ENCODE results near the gene MRPL14. TPM values are rescaled to one million over a fixed set of nuclear protein-coding genes. Genes with fewer than 3 reads are reported as not detected.
A peak's percentile ranks its signal among the peaks of the same experiment; 100 is the strongest.

Gene MRPL14
- total RNA-seq, 4 donors from 2014 or later = 41.7 to 60.3 (median 53.6) TPM

DNA sequence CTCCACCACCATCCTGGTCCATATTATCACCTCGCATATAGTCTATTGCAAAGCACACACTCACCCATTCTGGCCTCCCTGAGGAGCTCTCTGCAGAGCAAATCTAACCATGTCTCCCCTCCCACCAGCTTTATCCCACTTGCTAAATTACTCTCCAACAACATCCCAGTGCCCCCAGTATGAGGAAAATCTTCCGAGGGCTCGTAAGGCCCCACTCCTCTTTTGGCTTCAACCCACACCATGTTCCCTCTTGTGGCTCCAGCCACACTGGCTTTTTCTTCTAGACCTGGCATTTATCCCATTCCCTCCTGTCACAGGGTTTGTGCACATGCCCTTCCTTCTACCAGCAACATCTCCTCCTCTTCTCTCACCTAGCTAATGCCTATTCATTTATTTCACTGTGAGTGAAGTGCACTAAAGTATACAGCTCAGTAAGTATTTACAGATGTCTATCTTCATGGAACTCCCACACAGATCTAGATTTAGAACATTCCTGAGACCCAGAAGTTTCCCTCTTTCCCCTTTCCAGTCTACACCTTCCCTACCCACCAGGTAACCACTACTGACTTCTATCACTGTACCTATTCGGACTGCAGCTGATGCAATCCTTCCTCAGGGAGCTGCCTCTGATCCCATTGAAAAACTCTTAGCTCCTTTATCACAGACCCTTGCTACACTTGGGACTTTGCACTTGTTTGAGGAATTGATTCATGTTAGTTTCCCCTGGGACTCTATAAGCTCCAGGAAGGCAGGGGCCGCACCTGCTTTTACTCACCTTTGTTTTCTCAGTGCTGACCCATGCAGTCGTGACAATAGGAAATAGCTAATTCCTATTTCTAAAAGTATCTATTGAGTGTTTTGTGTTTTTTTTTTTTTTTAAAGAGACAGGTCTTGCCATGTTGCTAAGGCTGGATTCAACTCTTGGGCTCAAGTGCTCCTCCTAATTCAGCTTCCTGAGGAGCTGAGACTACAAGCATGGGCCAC, 15.5 kb downstream of the MRPL14 start:
- TF ChIP-seq, protein P1, sequence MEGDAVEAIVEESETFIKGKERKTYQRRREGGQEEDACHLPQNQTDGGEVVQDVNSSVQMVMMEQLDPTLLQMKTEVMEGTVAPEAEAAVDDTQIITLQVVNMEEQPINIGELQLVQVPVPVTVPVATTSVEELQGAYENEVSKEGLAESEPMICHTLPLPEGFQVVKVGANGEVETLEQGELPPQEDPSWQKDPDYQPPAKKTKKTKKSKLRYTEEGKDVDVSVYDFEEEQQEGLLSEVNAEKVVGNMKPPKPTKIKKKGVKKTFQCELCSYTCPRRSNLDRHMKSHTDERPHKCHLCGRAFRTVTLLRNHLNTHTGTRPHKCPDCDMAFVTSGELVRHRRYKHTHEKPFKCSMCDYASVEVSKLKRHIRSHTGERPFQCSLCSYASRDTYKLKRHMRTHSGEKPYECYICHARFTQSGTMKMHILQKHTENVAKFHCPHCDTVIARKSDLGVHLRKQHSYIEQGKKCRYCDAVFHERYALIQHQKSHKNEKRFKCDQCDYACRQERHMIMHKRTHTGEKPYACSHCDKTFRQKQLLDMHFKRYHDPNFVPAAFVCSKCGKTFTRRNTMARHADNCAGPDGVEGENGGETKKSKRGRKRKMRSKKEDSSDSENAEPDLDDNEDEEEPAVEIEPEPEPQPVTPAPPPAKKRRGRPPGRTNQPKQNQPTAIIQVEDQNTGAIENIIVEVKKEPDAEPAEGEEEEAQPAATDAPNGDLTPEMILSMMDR (IDR thresholded peaks at IDR 0.05) = no peak
- no peak for TF ChIP-seq POLR2A (IDR thresholded peaks at IDR 0.05)
- H3K4me3 ChIP-seq = no peak overlapping the region
- H3K27me3 ChIP-seq = no peaks in the 10 kb centered on the region
- H3K27ac ChIP-seq = no peak overlapping the region
- intact Hi-C loops (cut with DNase I) = no loop called here
- peaks cover 0 to 85% (median 16%) of the 10 kb centered on the region in 3 donors for H3K36me3 ChIP-seq
- 80 to 83% methylated on average over 6 of the region's 6 CpGs for WGBS, 2 donors
- H3K9me3 ChIP-seq = no peaks in the 10 kb centered on the region
- peaks cover 0 to 34% (median 9%) of the 10 kb centered on the region in 3 donors for H3K4me1 ChIP-seq
- DNase-seq = no peak

DNA sequence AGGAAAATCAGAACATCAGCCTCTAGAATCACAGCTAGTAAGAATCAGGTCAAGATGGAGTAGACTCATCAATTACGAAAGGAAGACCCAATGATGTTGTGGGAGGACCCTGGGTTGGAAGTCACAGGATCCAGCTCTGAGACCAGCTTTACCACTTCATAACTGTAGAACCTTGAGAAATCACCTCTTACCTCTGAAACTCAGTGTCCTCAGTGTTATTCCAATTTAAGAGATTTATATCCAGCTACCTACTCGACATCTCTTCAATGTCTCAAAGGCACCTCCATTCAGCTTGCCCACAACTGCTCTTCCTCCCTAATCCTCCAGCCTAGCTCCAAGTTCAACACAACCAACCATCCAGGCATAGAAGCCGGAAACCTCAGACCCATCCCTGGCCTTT, 16.3 kb downstream of the MRPL14 start:
- H3K4me3 ChIP-seq = no peak overlapping the region
- no peaks in the 10 kb centered on the region for H3K9me3 ChIP-seq
- no peak for DNase-seq
- TF ChIP-seq, protein P1 (IDR thresholded peaks at IDR 0.05) = no peak
- no peak for TF ChIP-seq POLR2A (IDR thresholded peaks at IDR 0.05)
- H3K4me1 ChIP-seq = peaks cover 0 to 28% (median 3%) of the 10 kb centered on the region in 3 donors
- intact Hi-C loops (cut with DNase I) = no loop called here
- 96% methylated on average over 3 of the region's 3 CpGs for WGBS, 2 donors
- H3K27me3 ChIP-seq = no peaks in the 10 kb centered on the region
- no peak overlapping the region for H3K27ac ChIP-seq
- peaks cover 0 to 92% (median 16%) of the 10 kb centered on the region in 3 donors for H3K36me3 ChIP-seq

DNA sequence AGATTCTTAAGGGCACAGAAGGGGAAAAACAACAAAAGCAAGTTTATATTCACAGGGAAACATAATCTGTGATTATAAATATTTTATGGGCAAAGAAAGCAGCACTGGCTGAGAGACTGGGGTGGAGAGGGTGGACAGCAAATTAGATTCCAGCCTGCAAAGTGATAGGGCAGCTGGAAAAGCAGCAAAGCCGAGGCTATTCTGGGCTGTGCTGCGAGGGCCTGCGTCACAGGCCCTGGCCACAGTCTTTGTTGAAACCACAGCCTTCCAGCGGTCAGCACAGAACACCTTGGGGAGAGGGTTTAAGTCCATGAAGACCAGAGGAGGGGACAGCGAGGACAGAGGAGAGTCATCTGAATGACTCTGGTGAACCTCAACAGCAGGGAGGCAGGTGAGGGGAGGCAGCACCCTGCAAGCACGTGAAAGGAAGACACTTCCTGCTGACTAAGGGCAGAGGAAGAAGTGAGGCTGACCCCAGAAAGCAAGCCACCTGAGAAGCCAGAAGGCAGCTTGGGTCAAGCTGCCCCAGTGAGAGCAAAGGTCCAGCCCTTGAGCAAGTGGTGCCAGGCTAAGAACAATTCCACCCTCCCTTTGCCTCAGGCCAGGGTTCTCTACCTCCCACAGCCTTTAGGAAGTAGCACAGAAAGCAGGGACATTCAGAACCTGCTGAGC, 17.1 kb downstream of the MRPL14 start:
- DNase-seq = no peak
- WGBS, 2 donors = 84 to 86% methylated on average over 6 of the region's 6 CpGs
- H3K4me3 ChIP-seq = no peak overlapping the region
- H3K4me1 ChIP-seq = peaks cover 0 to 28% (median 8%) of the 10 kb centered on the region in 3 donors
- peaks cover 0 to 100% (median 16%) of the 10 kb centered on the region in 3 donors for H3K36me3 ChIP-seq
- peak overlapping the region in 1 of 4 donors; percentile 22 for H3K27ac ChIP-seq
- no peaks in the 10 kb centered on the region for H3K27me3 ChIP-seq
- intact Hi-C loops (cut with DNase I) = no loop called here
- TF ChIP-seq POLR2A (IDR thresholded peaks at IDR 0.05) = no peak
- TF ChIP-seq, protein P1 (IDR thresholded peaks at IDR 0.05) = no peak
- H3K9me3 ChIP-seq = no peaks in the 10 kb centered on the region

DNA sequence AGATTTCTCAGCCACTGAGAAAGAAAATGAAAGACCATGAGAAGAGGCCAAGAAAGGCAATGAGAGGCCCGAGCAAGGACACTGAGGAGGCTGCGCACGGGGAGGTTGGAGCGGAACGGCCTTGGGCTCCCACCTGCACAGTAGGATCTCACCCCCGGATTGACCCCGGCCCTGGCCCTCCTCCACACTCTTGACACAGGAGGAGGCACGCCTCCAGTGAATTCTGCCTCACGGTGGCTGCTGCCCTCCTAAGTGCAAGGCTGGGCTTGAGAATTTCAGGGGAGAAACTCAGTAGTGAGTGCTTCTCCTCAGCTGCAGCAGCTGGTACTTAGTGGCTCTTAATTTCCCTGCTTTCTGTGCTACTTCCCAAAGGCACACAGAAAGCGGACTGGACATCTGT, 18.0 kb downstream of the MRPL14 start:
- H3K27ac ChIP-seq = no peak overlapping the region
- no peak for TF ChIP-seq POLR2A (IDR thresholded peaks at IDR 0.05)
- TF ChIP-seq, protein P1 (IDR thresholded peaks at IDR 0.05) = no peak
- intact Hi-C loops (cut with DNase I) = no loop called here
- H3K9me3 ChIP-seq = no peaks in the 10 kb centered on the region
- H3K36me3 ChIP-seq = peaks cover 0 to 100% (median 17%) of the 10 kb centered on the region in 3 donors
- no peak for DNase-seq
- no peaks in the 10 kb centered on the region for H3K27me3 ChIP-seq
- 81 to 83% methylated on average over 10 of the region's 10 CpGs for WGBS, 2 donors
- H3K4me1 ChIP-seq = peaks cover 0 to 26% (median 8%) of the 10 kb centered on the region in 3 donors
- no peak overlapping the region for H3K4me3 ChIP-seq

DNA sequence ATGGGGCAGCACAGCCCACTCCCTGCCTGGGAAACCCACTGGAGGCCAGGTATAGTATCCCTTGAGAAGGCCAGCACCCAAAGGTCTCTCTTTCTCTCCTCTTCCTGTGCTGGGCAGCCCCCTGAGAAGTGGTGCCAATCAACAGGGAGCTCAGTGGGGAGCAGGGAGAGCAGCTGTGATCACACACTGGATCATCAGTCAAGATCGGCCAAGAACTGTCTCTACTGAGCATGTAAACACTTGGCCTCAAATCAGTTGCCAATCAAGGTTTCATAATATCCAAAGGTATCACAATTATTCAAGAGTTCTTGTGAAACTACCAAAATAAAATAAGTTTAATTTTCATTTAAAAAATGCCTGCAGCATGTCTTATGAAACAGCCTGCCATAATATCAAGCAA, 18.8 kb downstream of the MRPL14 start:
- no peaks in the 10 kb centered on the region for H3K27me3 ChIP-seq
- peaks cover 0 to 24% (median 8%) of the 10 kb centered on the region in 3 donors for H3K4me1 ChIP-seq
- DNase-seq = no peak
- TF ChIP-seq POLR2A (IDR thresholded peaks at IDR 0.05) = no peak
- TF ChIP-seq, protein P1 (IDR thresholded peaks at IDR 0.05) = no peak
- intact Hi-C loops (cut with DNase I) = no loop called here
- no peak overlapping the region for H3K4me3 ChIP-seq
- no peaks in the 10 kb centered on the region for H3K9me3 ChIP-seq
- peaks cover 0 to 100% (median 14%) of the 10 kb centered on the region in 3 donors for H3K36me3 ChIP-seq
- 88 to 92% methylated on average over 1 of the region's 1 CpG for WGBS, 2 donors
- H3K27ac ChIP-seq = no peak overlapping the region

Data from esophagus squamous epithelium (tissue), 5 donors.